Effector CD8-positive, alpha-beta T cell (primary cell): ENCODE results near the gene USP12.

Source experiments
- DNase-seq: peaks from one replicate; lab custom pipeline; 2025; lab: John Stamatoyannopoulos, UW

Gene USP12

DNA sequence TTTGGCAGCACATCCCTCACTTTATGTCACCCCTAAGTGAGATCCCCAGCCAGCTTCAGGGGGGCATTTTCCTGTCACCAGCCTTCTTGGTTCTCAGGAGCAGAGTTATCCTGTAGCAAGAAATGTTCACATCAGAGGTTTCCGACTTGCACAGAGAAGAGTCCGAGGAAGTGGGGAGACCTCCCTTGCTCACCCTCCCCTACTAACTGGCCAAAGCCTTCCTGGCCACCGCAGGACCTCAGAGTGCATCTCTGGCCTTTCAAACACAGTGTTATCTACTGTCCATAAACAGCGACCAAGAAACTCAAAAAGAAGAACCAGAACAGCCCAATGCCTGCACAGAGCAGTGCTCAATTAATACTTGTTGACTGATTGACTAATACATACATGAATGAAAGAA is 134.4 kb downstream of the USP12 start:
- DNase-seq, result no peak

DNA sequence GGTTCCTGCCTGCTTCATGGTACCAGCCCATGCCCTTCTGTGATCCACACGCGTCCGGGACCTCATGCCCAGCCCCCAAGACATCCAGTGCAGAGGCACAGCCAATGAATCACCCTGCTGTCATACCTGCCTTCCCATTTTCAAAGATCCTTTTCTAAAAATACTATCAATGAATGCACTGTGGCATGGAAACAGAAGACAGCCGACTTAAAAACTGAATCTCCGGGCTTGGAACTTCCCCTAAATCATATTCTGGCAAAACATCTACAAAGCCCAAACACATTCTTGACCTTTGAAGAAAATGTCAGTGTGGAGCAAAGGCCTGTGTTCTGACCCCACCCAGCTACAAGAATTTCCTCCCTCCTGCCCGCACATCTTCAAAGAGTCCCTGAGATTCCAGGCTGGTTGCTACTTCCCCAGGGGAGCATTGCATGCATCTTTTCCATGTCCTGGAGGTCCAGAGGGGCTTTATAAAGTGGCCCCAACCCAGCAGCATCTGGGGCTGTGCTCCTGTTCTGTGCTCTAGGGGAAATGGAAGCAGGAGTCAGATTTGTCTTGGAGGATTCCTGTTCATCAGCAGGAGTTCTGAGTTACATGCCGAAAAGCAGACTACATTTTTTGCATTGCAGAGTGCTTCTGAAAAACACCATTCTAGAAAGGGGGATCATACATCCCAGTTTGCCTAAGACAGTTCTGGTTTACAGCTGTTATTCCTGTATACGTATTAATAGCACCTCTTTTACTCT is 135.2 kb downstream of the USP12 start:
- DNase-seq, result no peak

DNA sequence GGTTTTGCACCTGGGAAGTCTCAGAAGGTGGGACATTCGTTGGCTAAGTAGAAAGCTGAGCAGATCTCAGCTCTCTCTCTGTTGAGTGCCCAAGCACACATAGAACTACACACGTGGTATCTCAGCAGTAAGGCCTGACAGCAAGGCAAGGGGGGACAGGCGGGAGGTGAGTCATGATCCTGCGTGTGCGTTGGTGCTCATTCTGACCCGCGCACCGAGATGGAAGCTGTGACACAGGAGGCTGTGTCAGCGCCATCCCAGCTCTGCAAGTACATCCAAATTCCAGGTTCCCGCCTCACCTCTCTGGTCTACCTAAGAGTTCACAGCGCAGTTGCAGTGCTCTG is 135.7 kb downstream of the USP12 start:
- DNase-seq, result no peak

DNA sequence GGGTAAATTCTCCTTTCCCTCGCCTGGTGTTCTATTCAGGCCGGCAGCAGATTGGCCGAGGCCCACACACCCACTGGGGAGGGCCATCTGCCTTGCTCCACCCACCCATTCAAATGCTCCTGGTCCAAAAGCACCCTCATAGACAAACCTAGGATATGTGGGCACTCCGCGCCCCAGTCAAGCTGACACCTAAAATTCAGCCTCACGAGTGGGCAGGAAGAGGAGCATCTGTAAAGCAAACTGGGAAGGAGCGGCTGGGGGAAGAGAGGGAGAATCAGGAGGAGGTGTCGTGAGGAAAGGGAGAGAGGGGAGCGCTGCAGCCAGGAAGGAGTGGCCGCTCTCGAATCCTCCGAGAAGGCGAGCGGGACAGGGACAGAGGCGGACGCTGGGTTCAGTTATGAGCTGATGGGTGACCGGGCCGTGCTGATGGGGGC is 136.9 kb downstream of the USP12 start:
- no peak for DNase-seq

GRCh38 chr13:27028683-27029480 is 142.7 kb downstream of the USP12 start:
- DNase-seq, result no peak

DNA sequence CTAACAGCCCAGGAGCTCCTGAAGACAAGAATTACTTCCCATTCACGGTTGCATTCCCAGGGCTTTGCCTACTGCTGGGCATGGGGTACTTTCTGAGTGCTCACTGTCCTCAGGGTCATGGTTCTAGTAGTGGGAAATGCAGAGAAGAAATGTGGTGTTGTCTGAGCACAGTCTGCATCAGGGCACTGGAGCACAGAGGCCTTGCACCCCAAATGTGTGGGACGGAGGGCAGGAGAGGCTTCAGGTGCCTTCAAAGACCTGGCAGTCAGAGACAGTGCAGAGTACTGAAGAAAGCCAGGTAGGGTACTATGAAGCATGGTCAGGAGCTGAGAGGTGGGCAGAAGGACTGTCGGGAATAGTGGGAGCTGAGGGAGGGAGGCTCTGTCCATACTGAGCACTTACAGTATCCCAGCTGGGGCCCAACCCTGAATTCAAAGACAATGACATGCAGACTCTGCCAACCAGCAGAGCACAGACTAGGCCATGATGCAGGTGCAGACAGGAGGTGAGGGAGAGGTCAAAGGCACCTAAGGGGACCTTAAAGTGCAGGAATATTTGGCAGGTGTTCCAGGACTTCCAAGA is 144.4 kb downstream of the USP12 start:
- no peak for DNase-seq

GRCh38 chr13:27026396-27026795 is 145.2 kb downstream of the USP12 start:
- DNase-seq, result no peak

GRCh38 chr13:27024776-27025492 is 146.7 kb downstream of the USP12 start:
- no peak for DNase-seq

- DNase-seq, result no peak
Observed at GRCh38 chr13:27024074-27024461, 147.5 kb downstream of the USP12 start.

GRCh38 chr13:27023385-27024073 is 148.1 kb downstream of the USP12 start:
- no peak for DNase-seq

DNA sequence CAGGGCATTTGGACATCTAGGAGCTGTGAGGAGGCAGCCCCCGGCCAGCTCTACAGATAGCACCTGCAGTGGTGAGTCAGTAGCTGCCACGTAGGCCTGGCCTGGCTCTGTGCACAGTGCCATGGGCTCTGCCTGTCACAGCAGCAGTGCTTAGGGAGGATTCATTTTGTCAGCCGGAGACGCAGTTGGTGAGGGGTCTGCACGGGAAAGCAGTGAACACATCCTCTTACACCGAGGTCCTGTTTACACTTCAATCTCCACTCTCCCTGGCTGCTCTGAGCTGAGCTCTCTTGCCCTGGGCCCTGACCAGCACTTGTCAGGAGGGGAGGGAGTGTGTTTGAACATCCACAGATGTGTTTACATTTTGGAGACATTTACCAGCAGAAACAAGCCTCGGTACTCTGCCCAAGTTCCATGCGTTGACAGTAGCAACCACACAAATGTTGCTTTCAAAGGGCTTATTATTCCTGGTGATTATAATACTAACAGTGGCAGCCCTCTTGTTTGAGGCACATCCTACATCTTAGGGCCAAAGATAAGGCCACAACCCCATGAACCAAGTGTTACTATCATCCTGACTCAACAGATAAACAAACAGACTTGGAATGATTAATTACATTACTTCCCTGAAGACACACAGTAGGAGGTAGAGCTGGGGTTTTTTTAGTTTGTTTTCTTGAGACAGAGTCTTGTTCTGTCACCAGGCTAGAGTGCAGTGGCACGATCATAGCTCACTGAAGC is 148.9 kb downstream of the USP12 start:
- DNase-seq, result no peak

- DNase-seq, result no peak
Observed at GRCh38 chr13:27020415-27020814, 151.2 kb downstream of the USP12 start.

DNA sequence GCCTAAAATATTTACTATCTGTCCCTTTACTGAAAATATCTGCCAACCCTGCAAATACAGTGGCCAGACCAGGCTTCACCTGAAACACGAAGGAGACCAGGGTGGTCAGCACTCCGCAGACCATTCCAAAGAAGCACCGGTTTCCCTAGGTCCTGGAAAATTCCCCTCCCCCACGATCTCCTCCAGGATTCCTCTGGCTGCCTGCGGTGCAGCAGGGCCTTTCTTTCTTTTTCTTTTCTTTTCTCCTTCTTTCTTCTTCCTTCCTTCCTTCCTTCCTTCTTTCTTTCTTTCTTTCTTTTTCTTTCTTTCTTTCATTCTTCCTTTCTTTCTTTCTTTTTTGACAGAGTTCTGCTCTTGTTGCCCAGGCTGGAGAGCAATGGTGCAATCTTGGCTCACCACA is 152.7 kb downstream of the USP12 start:
- no peak for DNase-seq

GRCh38 chr13:27018344-27018861 is 153.2 kb downstream of the USP12 start:
- no peak for DNase-seq

DNA sequence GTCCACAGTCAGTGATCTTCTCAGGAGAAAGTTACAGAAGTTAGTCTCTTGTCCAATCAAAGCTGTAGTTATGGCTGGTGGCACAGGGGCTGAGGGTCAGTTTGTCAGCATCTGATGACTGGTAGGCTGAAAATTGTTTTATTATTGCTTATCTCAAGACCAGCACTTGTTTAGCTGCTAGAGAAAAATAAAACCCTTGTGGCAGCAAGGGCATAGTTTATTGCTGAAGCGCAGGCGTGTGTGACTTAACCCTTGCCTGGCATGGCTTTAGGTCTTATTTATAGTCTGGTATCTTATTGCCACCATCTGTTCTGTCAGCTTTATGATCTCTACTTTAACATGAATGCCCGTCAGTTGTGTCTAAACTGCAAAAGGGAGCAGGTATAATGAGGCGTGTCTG is 154.7 kb downstream of the USP12 start:
- DNase-seq, result no peak
